Mucosa of descending colon (tissue), 3 donors: ENCODE data around the gene ADORA2B. TPM values are rescaled to one million over a fixed set of nuclear protein-coding genes. Genes with fewer than 3 reads are reported as not detected.
A peak's percentile ranks its signal among the peaks of the same experiment; 100 is the strongest.

Experiments used
- ATAC-seq: fragments of 200-7000 bp; cut with Tn5 transposase; one replicate; pipeline ENCODE4 v1.9.1; 2020; ENCODE audit warnings: mild to moderate bottlenecking, moderate library complexity
- DNase-seq, 3 donors: peaks; one replicate each; pipeline ENCODE4 v3.0.0-alpha.2; 2020
- H3K36me3 ChIP-seq: fragments of 200-600 bp; one replicate; pipeline ENCODE4 v1.8.0; 2021; ENCODE audit warnings: low read depth, mild to moderate bottlenecking
- H3K4me1 ChIP-seq: fragments of 200-600 bp; one replicate; pipeline ENCODE4 v1.8.0; 2021; ENCODE audit warnings: low read depth, mild to moderate bottlenecking
- H3K4me3 ChIP-seq: fragments of 200-600 bp; one replicate; pipeline ENCODE4 v1.8.0; 2021; ENCODE audit warnings: mild to moderate bottlenecking
- H3K9me3 ChIP-seq: fragments of 200-600 bp; one replicate; pipeline ENCODE4 v1.8.0; 2021; ENCODE audit warnings: mild to moderate bottlenecking
- intact Hi-C, 2 donors: fragments of 100-400 bp; cut with DNase I in 1 of 2; cut with micrococcal nuclease in 1 of 2; formaldehyde crosslinking; loops; one replicate each; pipeline versions ENCODE4 v1.11.0 to v1.11.1; 2022; cut with DNase I, micrococcal nuclease
- total RNA-seq, 3 donors: library from RNA; stranded (reverse); fragmentation: NEBNext Ultra II Directional in 2 of 3; extraction: Animal tissue kit (Norgen Biotek cat#: 25700) in 2 of 3; gene quantifications; one replicate each; pipeline versions ENCODE4 v1.2.1 to v1.2.4, GENCODE V29; 2021 to 2023
- TF ChIP-seq, protein P1 (sequence below): fragments of 200-600 bp; IDR thresholded peaks from one replicate; pipeline ENCODE4 v1.8.0; 2022; ENCODE audit warnings: antibody characterized with exemption, mild to moderate bottlenecking
- donor health status: DM: no; HTN: no; CAD: no; lungs with moderate emphysema.
- donor health status: DM: no; HTN: no; CAD: no.
- donor health status: DM: no; HTN: yes; CAD: no.

The ADORA2B gene
- total RNA-seq, 3 donors from 2014 or later: 11.9 to 32.9 (median 24.4) TPM

- peak in 2 of 3 donors; percentile 45 to 72 for DNase-seq
- intact Hi-C loops: loop anchor here (10.0 kb wide), 2 partner anchors 55 to 175 kb away; partner anchors contain the start of gene ADORA2B (in 1 of the 2)
- H3K36me3 ChIP-seq: no peaks in the 10 kb centered on the region
- peak; percentile 65 for ATAC-seq
- H3K9me3 ChIP-seq: no peaks in the 10 kb centered on the region
- peak overlapping the region; percentile 58 for H3K4me3 ChIP-seq
- TF ChIP-seq, protein P1, sequence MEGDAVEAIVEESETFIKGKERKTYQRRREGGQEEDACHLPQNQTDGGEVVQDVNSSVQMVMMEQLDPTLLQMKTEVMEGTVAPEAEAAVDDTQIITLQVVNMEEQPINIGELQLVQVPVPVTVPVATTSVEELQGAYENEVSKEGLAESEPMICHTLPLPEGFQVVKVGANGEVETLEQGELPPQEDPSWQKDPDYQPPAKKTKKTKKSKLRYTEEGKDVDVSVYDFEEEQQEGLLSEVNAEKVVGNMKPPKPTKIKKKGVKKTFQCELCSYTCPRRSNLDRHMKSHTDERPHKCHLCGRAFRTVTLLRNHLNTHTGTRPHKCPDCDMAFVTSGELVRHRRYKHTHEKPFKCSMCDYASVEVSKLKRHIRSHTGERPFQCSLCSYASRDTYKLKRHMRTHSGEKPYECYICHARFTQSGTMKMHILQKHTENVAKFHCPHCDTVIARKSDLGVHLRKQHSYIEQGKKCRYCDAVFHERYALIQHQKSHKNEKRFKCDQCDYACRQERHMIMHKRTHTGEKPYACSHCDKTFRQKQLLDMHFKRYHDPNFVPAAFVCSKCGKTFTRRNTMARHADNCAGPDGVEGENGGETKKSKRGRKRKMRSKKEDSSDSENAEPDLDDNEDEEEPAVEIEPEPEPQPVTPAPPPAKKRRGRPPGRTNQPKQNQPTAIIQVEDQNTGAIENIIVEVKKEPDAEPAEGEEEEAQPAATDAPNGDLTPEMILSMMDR: no peak
- H3K4me1 ChIP-seq: peaks cover 8% of the 10 kb centered on the region
Observed at GRCh38 chr17:15999974-16000827, 55.3 kb downstream of the ADORA2B start.

DNA sequence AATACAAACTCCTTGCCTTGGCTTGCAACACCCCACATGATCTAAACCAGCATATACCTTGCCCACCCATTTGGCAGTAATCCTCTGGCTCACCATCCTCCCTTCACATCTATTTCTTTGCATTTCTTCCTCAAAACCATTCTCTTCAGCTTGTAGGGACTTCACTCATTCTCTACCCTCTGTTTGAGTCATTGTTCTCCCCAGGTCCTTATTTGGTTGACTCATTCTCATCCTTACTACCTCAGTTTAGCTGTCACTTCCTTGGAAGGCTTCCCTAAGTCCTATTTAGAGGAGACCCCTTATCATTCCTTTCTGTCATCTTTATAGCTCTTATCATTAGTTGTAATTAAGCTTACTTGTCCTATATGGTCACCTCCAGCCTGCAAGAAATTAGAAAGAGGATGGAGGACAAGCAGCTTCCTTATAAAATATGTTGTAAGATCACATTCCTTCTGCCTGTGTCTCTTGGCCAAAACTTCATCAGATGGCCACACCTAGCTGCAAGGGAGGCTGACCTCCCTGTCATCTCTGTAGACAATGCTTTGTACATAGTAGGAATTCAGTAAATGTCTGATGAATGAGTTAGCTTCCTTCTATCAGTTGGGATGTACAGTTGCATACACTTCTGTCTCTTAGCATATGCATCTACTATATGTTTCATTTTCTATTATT is 56.4 kb downstream of the ADORA2B start:
- intact Hi-C loops: no loop called here
- Histone ChIP-seq H3K36me3 (no peaks in the 10 kb centered on the region), H3K4me1 (peaks cover 8% of the 10 kb centered on the region), H3K9me3 (no peaks in the 10 kb centered on the region), H3K4me3 (no peak overlapping the region)
- ATAC-seq (no peak), DNase-seq (no peak)
- TF ChIP-seq, protein P1: no peak

DNA sequence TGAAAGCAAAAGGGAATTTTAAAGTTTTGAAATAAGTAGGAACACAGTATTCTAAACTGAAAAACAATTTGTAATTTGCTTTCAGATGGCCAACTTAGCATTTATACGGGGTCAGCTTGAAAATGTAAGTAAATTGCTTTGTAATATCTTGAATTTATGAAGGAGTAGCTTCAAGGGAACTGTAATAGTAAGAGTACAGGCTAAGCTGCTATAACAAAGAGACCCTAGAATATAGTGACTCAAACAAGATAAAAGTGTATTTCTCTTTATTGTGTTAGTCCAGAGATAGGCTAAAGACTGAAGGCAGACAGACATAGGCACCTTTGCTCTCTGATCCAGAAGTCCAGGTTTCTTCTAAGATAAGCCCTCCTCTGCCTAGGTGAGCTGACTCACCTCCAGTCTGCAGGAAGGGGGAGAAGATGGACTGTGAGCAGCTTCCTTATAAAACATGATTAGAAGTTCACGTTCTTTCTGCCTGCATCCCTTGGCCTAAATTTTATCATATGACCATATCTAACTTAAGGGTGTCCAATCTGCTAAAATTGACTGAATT is 57.9 kb downstream of the ADORA2B start:
- Histone ChIP-seq H3K4me1 (peaks cover 8% of the 10 kb centered on the region), H3K9me3 (no peaks in the 10 kb centered on the region), H3K36me3 (no peaks in the 10 kb centered on the region), H3K4me3 (no peak overlapping the region)
- no peak for DNase-seq
- peak; percentile 22 for ATAC-seq
- intact Hi-C loops: no loop called here
- TF ChIP-seq, protein P1: no peak

- intact Hi-C loops: no loop called here
- TF ChIP-seq, protein P1: no peak
- Histone ChIP-seq H3K9me3 (no peaks in the 10 kb centered on the region), H3K4me3 (no peak overlapping the region), H3K4me1 (peaks cover 8% of the 10 kb centered on the region), H3K36me3 (peaks cover 3% of the 10 kb centered on the region)
- ATAC-seq (no peak), DNase-seq (no peak)
Observed at GRCh38 chr17:16003841-16004240, 58.9 kb downstream of the ADORA2B start.

- TF ChIP-seq, protein P1: no peak
- peaks cover 6% of the 10 kb centered on the region for H3K4me1 ChIP-seq
- ATAC-seq: no peak
- peaks cover 3% of the 10 kb centered on the region for H3K36me3 ChIP-seq
- no peak for DNase-seq
- no peaks in the 10 kb centered on the region for H3K9me3 ChIP-seq
- no peak overlapping the region for H3K4me3 ChIP-seq
- intact Hi-C loops: no loop called here
Observed at GRCh38 chr17:16005636-16006035, 60.7 kb downstream of the ADORA2B start.
